Measurements from ENCODE around the gene HBG2. TPM values are rescaled to one million over a fixed set of nuclear protein-coding genes. Genes with fewer than 3 reads are reported as not detected.

HBG2 gene
- total RNA-seq, 4 donors from 2014 or later: not detected

DNA sequence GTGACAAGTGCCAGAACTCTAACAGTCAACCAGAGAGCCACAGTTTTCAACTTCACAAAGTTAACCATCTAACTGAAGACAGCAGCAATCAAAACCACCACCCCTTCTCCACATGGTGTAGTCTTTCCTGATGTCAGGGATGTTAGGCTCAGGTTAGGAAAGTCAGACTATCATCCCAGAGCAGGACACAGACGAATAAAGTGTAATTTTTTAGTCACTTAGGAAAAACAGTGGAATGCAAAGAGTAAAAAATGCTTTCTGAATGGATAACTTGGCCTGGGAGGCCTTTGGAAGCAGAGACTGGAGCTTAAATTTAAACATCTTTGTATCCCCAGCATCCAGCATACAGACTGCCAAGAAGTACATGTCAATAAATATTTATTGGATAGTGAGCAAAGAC, 31.8 kb upstream of the HBG2 start:
- Histone ChIP-seq H3K4me1 (no peaks in the 10 kb centered on the region), H3K9me3 (no peaks in the 10 kb centered on the region), H3K27me3 (no peaks in the 10 kb centered on the region), H3K27ac (no peak overlapping the region), H3K4me3 (no peak overlapping the region), H3K36me3 (no peaks in the 10 kb centered on the region)
- no peak for DNase-seq (ENCODE audit: low spot score in 2 of 2)
- 43 to 44% methylated on average over 1 of the region's 1 CpG for WGBS, 2 donors
- TF ChIP-seq, protein P1, sequence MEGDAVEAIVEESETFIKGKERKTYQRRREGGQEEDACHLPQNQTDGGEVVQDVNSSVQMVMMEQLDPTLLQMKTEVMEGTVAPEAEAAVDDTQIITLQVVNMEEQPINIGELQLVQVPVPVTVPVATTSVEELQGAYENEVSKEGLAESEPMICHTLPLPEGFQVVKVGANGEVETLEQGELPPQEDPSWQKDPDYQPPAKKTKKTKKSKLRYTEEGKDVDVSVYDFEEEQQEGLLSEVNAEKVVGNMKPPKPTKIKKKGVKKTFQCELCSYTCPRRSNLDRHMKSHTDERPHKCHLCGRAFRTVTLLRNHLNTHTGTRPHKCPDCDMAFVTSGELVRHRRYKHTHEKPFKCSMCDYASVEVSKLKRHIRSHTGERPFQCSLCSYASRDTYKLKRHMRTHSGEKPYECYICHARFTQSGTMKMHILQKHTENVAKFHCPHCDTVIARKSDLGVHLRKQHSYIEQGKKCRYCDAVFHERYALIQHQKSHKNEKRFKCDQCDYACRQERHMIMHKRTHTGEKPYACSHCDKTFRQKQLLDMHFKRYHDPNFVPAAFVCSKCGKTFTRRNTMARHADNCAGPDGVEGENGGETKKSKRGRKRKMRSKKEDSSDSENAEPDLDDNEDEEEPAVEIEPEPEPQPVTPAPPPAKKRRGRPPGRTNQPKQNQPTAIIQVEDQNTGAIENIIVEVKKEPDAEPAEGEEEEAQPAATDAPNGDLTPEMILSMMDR (IDR thresholded peaks at IDR 0.05): no peak
- TF ChIP-seq POLR2A (IDR thresholded peaks at IDR 0.05) (no peak), EP300 (IDR thresholded peaks at IDR 0.05) (no peak)

DNA sequence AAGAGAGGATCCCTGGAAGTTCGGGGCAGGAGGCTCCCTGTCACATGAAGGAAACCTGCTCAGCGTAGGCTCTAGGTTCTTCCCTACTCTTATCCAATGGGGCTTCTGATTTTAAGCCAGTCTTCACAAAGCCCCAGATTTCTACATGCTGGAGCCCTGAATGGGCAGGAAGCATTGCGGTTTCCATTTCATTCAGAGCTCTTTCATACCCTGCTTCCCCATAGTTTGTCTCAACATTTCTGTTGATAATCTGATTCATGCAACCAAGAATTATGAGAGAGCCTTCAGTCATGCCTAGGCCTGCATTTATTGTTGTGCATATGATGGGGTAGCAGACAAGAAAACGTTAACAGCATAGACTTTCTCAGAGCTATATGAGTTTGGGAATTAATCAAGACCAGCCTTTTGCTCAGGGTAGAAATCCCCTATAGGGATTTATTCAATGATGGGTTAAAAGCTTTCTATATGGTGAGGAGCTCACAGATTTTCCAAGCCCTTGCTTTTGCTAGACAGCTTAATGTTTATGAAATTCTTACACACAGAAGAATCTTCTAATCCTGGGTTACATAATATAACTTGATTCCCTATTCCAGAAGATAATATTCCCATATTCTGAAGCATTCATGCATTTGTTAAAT, 31.2 kb upstream of the HBG2 start:
- Histone ChIP-seq H3K4me3 (no peak overlapping the region), H3K27ac (no peak overlapping the region), H3K4me1 (peaks cover 0 to 4% (median 0%) of the 10 kb centered on the region in 4 donors), H3K36me3 (no peaks in the 10 kb centered on the region), H3K27me3 (no peaks in the 10 kb centered on the region), H3K9me3 (no peaks in the 10 kb centered on the region)
- no peak for DNase-seq (ENCODE audit: low spot score in 2 of 2)
- WGBS, 2 donors: 82 to 87% methylated on average over 4 of the region's 4 CpGs
- no peak for TF ChIP-seq POLR2A (IDR thresholded peaks at IDR 0.05)
- TF ChIP-seq EP300 (IDR thresholded peaks at IDR 0.05): no peak
- TF ChIP-seq, protein P1 (IDR thresholded peaks at IDR 0.05): no peak

DNA sequence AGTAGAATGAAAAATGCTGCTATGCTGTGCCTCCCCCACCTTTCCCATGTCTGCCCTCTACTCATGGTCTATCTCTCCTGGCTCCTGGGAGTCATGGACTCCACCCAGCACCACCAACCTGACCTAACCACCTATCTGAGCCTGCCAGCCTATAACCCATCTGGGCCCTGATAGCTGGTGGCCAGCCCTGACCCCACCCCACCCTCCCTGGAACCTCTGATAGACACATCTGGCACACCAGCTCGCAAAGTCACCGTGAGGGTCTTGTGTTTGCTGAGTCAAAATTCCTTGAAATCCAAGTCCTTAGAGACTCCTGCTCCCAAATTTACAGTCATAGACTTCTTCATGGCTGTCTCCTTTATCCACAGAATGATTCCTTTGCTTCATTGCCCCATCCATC, 30.1 kb upstream of the HBG2 start:
- H3K36me3 ChIP-seq: no peaks in the 10 kb centered on the region
- no peak overlapping the region for H3K27ac ChIP-seq
- TF ChIP-seq, protein P1 (IDR thresholded peaks at IDR 0.05): no peak
- TF ChIP-seq POLR2A (IDR thresholded peaks at IDR 0.05): no peak
- TF ChIP-seq EP300 (IDR thresholded peaks at IDR 0.05): no peak
- 83% methylated on average over 2 of the region's 2 CpGs for WGBS, 2 donors
- no peaks in the 10 kb centered on the region for H3K9me3 ChIP-seq
- DNase-seq (ENCODE audit: low spot score in 2 of 2): no peak
- no peak overlapping the region for H3K4me3 ChIP-seq
- H3K27me3 ChIP-seq: no peaks in the 10 kb centered on the region
- peaks cover 0 to 7% (median 0%) of the 10 kb centered on the region in 4 donors for H3K4me1 ChIP-seq

DNA sequence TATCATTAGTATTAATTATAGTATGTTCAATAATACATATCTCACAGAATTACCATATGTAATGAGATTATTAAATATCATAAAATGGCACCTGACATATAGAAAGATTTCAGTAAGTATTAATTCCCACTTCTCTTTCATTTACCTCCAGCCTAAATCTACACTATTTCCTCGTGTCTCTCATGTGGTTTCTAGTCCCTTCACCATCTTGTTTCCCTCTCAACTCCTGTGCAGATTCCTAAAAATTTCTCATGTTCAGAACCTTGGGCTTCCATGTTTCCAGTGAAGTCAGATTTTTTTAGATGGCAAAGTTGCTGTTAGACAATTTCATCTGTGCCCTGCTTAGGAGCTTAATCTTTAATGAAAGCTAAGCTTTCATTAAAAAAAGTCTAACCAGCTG, 29.3 kb upstream of the HBG2 start:
- WGBS, 2 donors: 69 to 80% methylated on average over 1 of the region's 1 CpG
- Histone ChIP-seq H3K9me3 (no peaks in the 10 kb centered on the region), H3K4me1 (peaks cover 0 to 7% (median 0%) of the 10 kb centered on the region in 4 donors), H3K4me3 (no peak overlapping the region), H3K27me3 (no peaks in the 10 kb centered on the region), H3K27ac (no peak overlapping the region), H3K36me3 (no peaks in the 10 kb centered on the region)
- DNase-seq (ENCODE audit: low spot score in 2 of 2): no peak
- TF ChIP-seq, protein P1 (IDR thresholded peaks at IDR 0.05): no peak
- TF ChIP-seq EP300 (IDR thresholded peaks at IDR 0.05) (no peak), POLR2A (IDR thresholded peaks at IDR 0.05) (no peak)

DNA sequence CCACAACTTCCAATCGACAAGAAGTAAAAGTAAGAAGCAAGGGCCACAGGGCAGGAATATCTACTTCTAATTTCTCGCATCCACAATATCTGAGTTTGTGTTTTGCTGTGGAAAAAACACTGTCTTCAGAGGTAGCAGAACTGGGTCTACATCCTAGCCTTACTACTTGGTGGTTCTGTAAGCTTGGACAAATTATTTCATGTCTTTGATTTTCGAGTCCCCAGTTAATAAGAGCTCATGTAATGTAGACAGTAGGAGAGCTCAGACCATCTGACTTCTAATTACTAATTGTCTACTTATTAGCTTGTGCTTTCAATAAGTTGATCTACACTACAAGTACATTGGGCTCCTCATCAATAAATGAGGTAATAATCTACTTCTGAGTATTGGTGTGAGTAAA, 28.5 kb upstream of the HBG2 start:
- no peak for TF ChIP-seq POLR2A (IDR thresholded peaks at IDR 0.05)
- no peak for TF ChIP-seq EP300 (IDR thresholded peaks at IDR 0.05)
- TF ChIP-seq, protein P1 (IDR thresholded peaks at IDR 0.05): no peak
- DNase-seq (ENCODE audit: low spot score in 2 of 2): no peak
- 83 to 86% methylated on average over 3 of the region's 3 CpGs for WGBS, 2 donors
- Histone ChIP-seq H3K4me1 (peaks cover 0 to 7% (median 0%) of the 10 kb centered on the region in 4 donors), H3K9me3 (no peaks in the 10 kb centered on the region), H3K27ac (no peak overlapping the region), H3K36me3 (no peaks in the 10 kb centered on the region), H3K27me3 (no peaks in the 10 kb centered on the region), H3K4me3 (no peak overlapping the region)
